DLD1 (cell line): ENCODE data around the gene DDX1.

Experiments used
- in situ Hi-C: cut with HindIII; loops from 2 replicates; pipeline ENCODE4 v1.10.0; 2017; ENCODE audit warnings: low sequenced_read_pairs

DDX1 gene

GRCh38 chr2:15642011-15642814 lies 50.5 kb downstream of the DDX1 start:
- in situ Hi-C loops = loop anchor here (25.0 kb wide), 1 partner anchor 845 kb away; no protein-coding TSS in a partner anchor

- in situ Hi-C loops = loop anchor here (25.0 kb wide), 1 partner anchor 844 kb away; no protein-coding TSS in a partner anchor
Measured at GRCh38 chr2:15642815-15643500, 51.3 kb downstream of the DDX1 start.

GRCh38 chr2:15643791-15644585 lies 52.3 kb downstream of the DDX1 start:
- in situ Hi-C loops = loop anchor here (25.0 kb wide), 1 partner anchor 843 kb away; no protein-coding TSS in a partner anchor

GRCh38 chr2:15645300-15645699 lies 53.6 kb downstream of the DDX1 start:
- in situ Hi-C loops = loop anchor here (25.0 kb wide), 1 partner anchor 842 kb away; no protein-coding TSS in a partner anchor

GRCh38 chr2:15645720-15646385 lies 54.2 kb downstream of the DDX1 start:
- in situ Hi-C loops = loop anchor here (25.0 kb wide), 1 partner anchor 841 kb away; no protein-coding TSS in a partner anchor

- in situ Hi-C loops = loop anchor here (25.0 kb wide), 1 partner anchor 841 kb away; no protein-coding TSS in a partner anchor
Measured at GRCh38 chr2:15646661-15647060, 55.0 kb downstream of the DDX1 start.

GRCh38 chr2:15647622-15648590 lies 56.2 kb downstream of the DDX1 start:
- in situ Hi-C loops = loop anchor here (25.0 kb wide), 1 partner anchor 839 kb away; no protein-coding TSS in a partner anchor

GRCh38 chr2:15648593-15649525 lies 57.2 kb downstream of the DDX1 start:
- in situ Hi-C loops = loop anchor here (25.0 kb wide), 1 partner anchor 838 kb away; no protein-coding TSS in a partner anchor

- in situ Hi-C loops = loop anchor here (25.0 kb wide), 1 partner anchor 838 kb away; no protein-coding TSS in a partner anchor
Measured at GRCh38 chr2:15649561-15650255, 58.0 kb downstream of the DDX1 start.

GRCh38 chr2:15650616-15651366 lies 59.1 kb downstream of the DDX1 start:
- in situ Hi-C loops = no loop called here

GRCh38 chr2:15651367-15651727 lies 59.7 kb downstream of the DDX1 start:
- in situ Hi-C loops = no loop called here

- in situ Hi-C loops = no loop called here
Measured at GRCh38 chr2:15652252-15652651, 60.6 kb downstream of the DDX1 start.

GRCh38 chr2:15652801-15653200 lies 61.1 kb downstream of the DDX1 start:
- in situ Hi-C loops = no loop called here

- in situ Hi-C loops = no loop called here
Measured at GRCh38 chr2:15653806-15654726, 62.4 kb downstream of the DDX1 start.

- in situ Hi-C loops = no loop called here
Measured at GRCh38 chr2:15654727-15655073, 63.0 kb downstream of the DDX1 start.
